ENCODE data around the gene GLRB. TPM values are rescaled to one million over a fixed set of nuclear protein-coding genes. Genes with fewer than 3 reads are reported as not detected.

Gene GLRB
- total RNA-seq, 1 donor from 2014 or later: 6.5 TPM

GRCh38 chr4:157099506-157099905, 23.6 kb downstream of the GLRB start:
- TF ChIP-seq CTCF (IDR thresholded peaks at IDR 0.05): no peak
- intact Hi-C loops (cut with DNase I): no loop called here
- Histone ChIP-seq H3K4me1 (no peaks in the 10 kb centered on the region), H3K27me3 (no peaks in the 10 kb centered on the region), H3K9me3 (no peaks in the 10 kb centered on the region), H3K27ac (no peak overlapping the region), H3K36me3 (no peaks in the 10 kb centered on the region), H3K4me3 (no peak overlapping the region)
- ATAC-seq (no peak), DNase-seq (no peak)

- H3K36me3 ChIP-seq: no peaks in the 10 kb centered on the region
- TF ChIP-seq CTCF (IDR thresholded peaks at IDR 0.05): no peak
- intact Hi-C loops (cut with DNase I): no loop called here
Measured at GRCh38 chr4:157104541-157104940, 28.6 kb downstream of the GLRB start.

GRCh38 chr4:157114671-157115070, 38.7 kb downstream of the GLRB start:
- Histone ChIP-seq H3K36me3 (no peaks in the 10 kb centered on the region), H3K4me3 (no peak overlapping the region), H3K27me3 (no peaks in the 10 kb centered on the region), H3K4me1 (no peaks in the 10 kb centered on the region), H3K27ac (no peak overlapping the region), H3K9me3 (no peaks in the 10 kb centered on the region)
- ATAC-seq (no peak), DNase-seq (no peak)
- intact Hi-C loops (cut with DNase I): no loop called here
- TF ChIP-seq CTCF (IDR thresholded peaks at IDR 0.05): no peak

More at GRCh38 chr4:157104541-157104940, 28.6 kb downstream of the GLRB start:
- Histone ChIP-seq H3K9me3 (no peaks in the 10 kb centered on the region), H3K27me3 (no peaks in the 10 kb centered on the region), H3K4me1 (no peaks in the 10 kb centered on the region), H3K4me3 (no peak overlapping the region), H3K27ac (no peak overlapping the region)
- DNase-seq (no peak), ATAC-seq (no peak)

DNA sequence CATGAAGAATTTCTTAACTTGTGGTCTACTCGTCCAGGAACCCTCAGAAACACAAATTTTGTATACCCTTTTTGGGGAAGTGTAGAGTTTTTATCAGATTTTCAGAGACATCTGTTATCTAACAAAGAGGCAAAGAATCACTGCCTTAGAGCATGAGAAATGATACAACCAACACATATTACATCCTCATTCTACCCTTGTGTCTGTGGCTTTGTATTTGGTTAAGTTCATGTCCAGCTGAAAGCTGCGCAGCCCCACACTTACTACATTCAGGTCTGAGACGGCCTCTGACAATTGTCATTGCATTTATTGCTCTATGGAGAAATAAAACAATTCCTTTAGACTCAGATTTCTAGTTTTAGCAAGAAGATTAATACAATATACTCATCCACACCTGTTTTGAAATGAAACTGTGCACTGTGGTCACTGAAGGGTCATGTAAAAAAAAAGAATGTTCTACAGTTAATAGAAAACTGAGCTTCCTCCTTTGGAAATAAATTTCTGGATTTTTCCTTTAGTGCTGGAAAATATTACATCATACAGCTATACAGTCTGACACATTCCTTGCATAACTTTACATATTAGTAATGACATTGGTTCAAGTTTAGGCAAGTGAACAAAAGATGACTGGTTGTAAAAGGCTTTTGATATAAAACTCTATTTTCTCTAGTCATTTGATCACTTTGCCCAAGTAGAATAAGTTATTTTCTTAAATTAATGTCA, 39.8 kb downstream of the GLRB start:
- TF ChIP-seq CTCF (IDR thresholded peaks at IDR 0.05): no peak

DNA sequence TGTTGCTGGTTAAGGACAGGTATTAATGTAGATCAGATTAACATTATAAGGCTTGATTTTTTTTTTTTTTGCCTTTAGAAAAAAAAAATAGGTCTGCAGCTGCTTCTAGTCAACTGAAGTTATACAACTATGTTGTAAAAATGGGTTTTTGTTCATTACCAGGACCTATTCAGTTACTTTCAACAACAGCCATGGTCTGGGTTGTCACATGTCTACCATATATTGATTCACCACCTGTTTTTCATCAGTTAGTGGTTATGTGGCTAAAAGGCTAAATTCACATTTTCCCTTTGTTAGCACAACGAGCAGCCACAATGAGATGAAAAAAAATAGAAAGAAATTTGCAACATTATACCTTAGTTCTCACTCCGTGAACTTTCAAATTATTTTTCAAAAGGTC, 45.5 kb downstream of the GLRB start:
- TF ChIP-seq CTCF (IDR thresholded peaks at IDR 0.05): no peak
- Histone ChIP-seq H3K4me3 (no peak overlapping the region), H3K4me1 (no peaks in the 10 kb centered on the region), H3K36me3 (no peaks in the 10 kb centered on the region), H3K27me3 (no peaks in the 10 kb centered on the region), H3K27ac (no peak overlapping the region), H3K9me3 (no peaks in the 10 kb centered on the region)
- intact Hi-C loops (cut with DNase I): no loop called here
- ATAC-seq (no peak), DNase-seq (no peak)

More for the DNA sequence above, 39.8 kb downstream of the GLRB start:
- no peak overlapping the region for H3K27ac ChIP-seq
- intact Hi-C loops (cut with DNase I): no loop called here
- no peaks in the 10 kb centered on the region for H3K27me3 ChIP-seq
- no peak for DNase-seq
- H3K4me1 ChIP-seq: no peaks in the 10 kb centered on the region
- no peak for ATAC-seq
- H3K9me3 ChIP-seq: no peaks in the 10 kb centered on the region
- H3K36me3 ChIP-seq: no peaks in the 10 kb centered on the region
- no peak overlapping the region for H3K4me3 ChIP-seq

- ATAC-seq (no peak), DNase-seq (no peak)
- H3K27ac ChIP-seq: no peak overlapping the region
- intact Hi-C loops (cut with DNase I): no loop called here
- no peaks in the 10 kb centered on the region for H3K36me3 ChIP-seq
- H3K9me3 ChIP-seq: no peaks in the 10 kb centered on the region
- TF ChIP-seq CTCF (IDR thresholded peaks at IDR 0.05): no peak
- no peaks in the 10 kb centered on the region for H3K27me3 ChIP-seq
- no peaks in the 10 kb centered on the region for H3K4me1 ChIP-seq
- no peak overlapping the region for H3K4me3 ChIP-seq
Measured at GRCh38 chr4:157127571-157127970, 51.6 kb downstream of the GLRB start.
